G401.6 (cell line): ENCODE data around the gene TBC1D30.

ENCODE experiments used
- FAIRE-seq: peaks from 2 replicates; lab custom pipeline; 2012; peaks lifted over from hg19 to GRCh38; lab: Jason Lieb, UNC

TBC1D30 gene

GRCh38 chr12:64911912-64912311 lies 87.5 kb downstream of the TBC1D30 start:
- FAIRE-seq, result no peak

GRCh38 chr12:64912516-64913255 lies 88.2 kb downstream of the TBC1D30 start:
- FAIRE-seq, result no peak

GRCh38 chr12:64915242-64915641 lies 90.8 kb downstream of the TBC1D30 start:
- FAIRE-seq, result no peak

GRCh38 chr12:64916411-64917261 lies 92.2 kb downstream of the TBC1D30 start:
- FAIRE-seq, result no peak

- FAIRE-seq, result no peak
Observed at GRCh38 chr12:64918344-64918743, 93.9 kb downstream of the TBC1D30 start.

GRCh38 chr12:64918801-64919200 lies 94.4 kb downstream of the TBC1D30 start:
- FAIRE-seq, result no peak

GRCh38 chr12:64922853-64923252 lies 98.4 kb downstream of the TBC1D30 start:
- FAIRE-seq, result peak; percentile 94

GRCh38 chr12:64923536-64923935 lies 99.1 kb downstream of the TBC1D30 start:
- no peak for FAIRE-seq
